ENCODE measurements around the gene THBS2. TPM values are rescaled to one million over a fixed set of nuclear protein-coding genes. Genes with fewer than 3 reads are reported as not detected.

THBS2 gene
- total and polyA plus RNA-seq, 2 donors (not counting 1 experiment from before 2014, with no cell fraction given) = 86.5 to 269 TPM

- no peak for TF ChIP-seq CTCF (conservative IDR thresholded peaks at IDR 0.05 in 1 of 2, IDR thresholded peaks at IDR 0.05 in 1 of 2; ENCODE audit: low read depth in 1 of 2, low read length in 2 of 2)
- no peak for TF ChIP-seq EZH2 (IDR thresholded peaks at IDR 0.05; ENCODE audit: low read length, missing control alignments)
- Histone ChIP-seq H3K9me3 (ENCODE audit: control insufficient read depth, insufficient read depth, low read depth, low read length) (no peaks in the 10 kb centered on the region), H2AFZ (ENCODE audit: low read length) (no peak overlapping the region), H3K79me2 (ENCODE audit: control insufficient read depth, insufficient read depth, low read length) (no peaks in the 10 kb centered on the region), H3K4me3 (replicated peaks in 1 of 4; ENCODE audit: control extremely low read depth in 1 of 4, insufficient read depth in 1 of 4, low read depth in 3 of 4, low read length in 4 of 4) (no peak overlapping the region), H3K9ac (ENCODE audit: insufficient read depth, low read length) (no peak overlapping the region), H4K20me1 (ENCODE audit: control insufficient read depth, extremely low read depth, insufficient read depth, low read length) (no peaks in the 10 kb centered on the region), H3K36me3 (ENCODE audit: control insufficient read depth, insufficient read depth, low read length) (peaks cover 32% of the 10 kb centered on the region), H3K27ac (ENCODE audit: insufficient read depth, low read length) (no peak overlapping the region), H3K4me2 (ENCODE audit: extremely low read depth, insufficient read depth, low read length) (no peak overlapping the region), H3K27me3 (ENCODE audit: control insufficient read depth, insufficient read depth, low read length) (no peaks in the 10 kb centered on the region), H3K4me1 (ENCODE audit: control insufficient read depth, extremely low read depth, insufficient read depth, low read length) (no peaks in the 10 kb centered on the region)
- DNase-seq (ENCODE audit: low read depth in 2 of 2) = no peak
Observed at GRCh38 chr6:169236988-169237387, 16.7 kb downstream of the THBS2 start.

- Histone ChIP-seq H2AFZ (ENCODE audit: low read length) (no peak overlapping the region), H3K4me1 (ENCODE audit: control insufficient read depth, extremely low read depth, insufficient read depth, low read length) (no peaks in the 10 kb centered on the region), H3K79me2 (ENCODE audit: control insufficient read depth, insufficient read depth, low read length) (no peaks in the 10 kb centered on the region), H3K27ac (ENCODE audit: insufficient read depth, low read length) (no peak overlapping the region), H4K20me1 (ENCODE audit: control insufficient read depth, extremely low read depth, insufficient read depth, low read length) (no peaks in the 10 kb centered on the region), H3K4me2 (ENCODE audit: extremely low read depth, insufficient read depth, low read length) (no peak overlapping the region), H3K9ac (ENCODE audit: insufficient read depth, low read length) (no peak overlapping the region), H3K4me3 (replicated peaks in 1 of 4; ENCODE audit: control extremely low read depth in 1 of 4, insufficient read depth in 1 of 4, low read depth in 3 of 4, low read length in 4 of 4) (no peak overlapping the region), H3K36me3 (ENCODE audit: control insufficient read depth, insufficient read depth, low read length) (peaks cover 34% of the 10 kb centered on the region), H3K9me3 (ENCODE audit: control insufficient read depth, insufficient read depth, low read depth, low read length) (no peaks in the 10 kb centered on the region), H3K27me3 (ENCODE audit: control insufficient read depth, insufficient read depth, low read length) (no peaks in the 10 kb centered on the region)
- TF ChIP-seq EZH2 (IDR thresholded peaks at IDR 0.05; ENCODE audit: low read length, missing control alignments) (no peak), CTCF (conservative IDR thresholded peaks at IDR 0.05 in 1 of 2, IDR thresholded peaks at IDR 0.05 in 1 of 2; ENCODE audit: low read depth in 1 of 2, low read length in 2 of 2) (no peak)
- DNase-seq (ENCODE audit: low read depth in 2 of 2) = no peak
Observed at GRCh38 chr6:169236545-169236944, 17.1 kb downstream of the THBS2 start.

- no peak overlapping the region for H3K27ac ChIP-seq (ENCODE audit: insufficient read depth, low read length)
- H3K79me2 ChIP-seq (ENCODE audit: control insufficient read depth, insufficient read depth, low read length) = no peaks in the 10 kb centered on the region
- no peak overlapping the region for H2AFZ ChIP-seq (ENCODE audit: low read length)
- no peak for DNase-seq (ENCODE audit: low read depth in 2 of 2)
- no peaks in the 10 kb centered on the region for H4K20me1 ChIP-seq (ENCODE audit: control insufficient read depth, extremely low read depth, insufficient read depth, low read length)
- no peak overlapping the region for H3K4me2 ChIP-seq (ENCODE audit: extremely low read depth, insufficient read depth, low read length)
- H3K4me3 ChIP-seq (replicated peaks in 1 of 4; ENCODE audit: control extremely low read depth in 1 of 4, insufficient read depth in 1 of 4, low read depth in 3 of 4, low read length in 4 of 4) = no peak overlapping the region
- H3K9me3 ChIP-seq (ENCODE audit: control insufficient read depth, insufficient read depth, low read depth, low read length) = no peaks in the 10 kb centered on the region
- H3K4me1 ChIP-seq (ENCODE audit: control insufficient read depth, extremely low read depth, insufficient read depth, low read length) = no peaks in the 10 kb centered on the region
- H3K36me3 ChIP-seq (ENCODE audit: control insufficient read depth, insufficient read depth, low read length) = peaks cover 34% of the 10 kb centered on the region
- no peaks in the 10 kb centered on the region for H3K27me3 ChIP-seq (ENCODE audit: control insufficient read depth, insufficient read depth, low read length)
- TF ChIP-seq CTCF (conservative IDR thresholded peaks at IDR 0.05 in 1 of 2, IDR thresholded peaks at IDR 0.05 in 1 of 2; ENCODE audit: low read depth in 1 of 2, low read length in 2 of 2) (no peak), EZH2 (IDR thresholded peaks at IDR 0.05; ENCODE audit: low read length, missing control alignments) (no peak)
- H3K9ac ChIP-seq (ENCODE audit: insufficient read depth, low read length) = no peak overlapping the region
Observed at GRCh38 chr6:169235286-169235685, 18.4 kb downstream of the THBS2 start.

Measured in fibroblast of lung (primary cell).